Measurements from ENCODE around the gene IL13.

DNA sequence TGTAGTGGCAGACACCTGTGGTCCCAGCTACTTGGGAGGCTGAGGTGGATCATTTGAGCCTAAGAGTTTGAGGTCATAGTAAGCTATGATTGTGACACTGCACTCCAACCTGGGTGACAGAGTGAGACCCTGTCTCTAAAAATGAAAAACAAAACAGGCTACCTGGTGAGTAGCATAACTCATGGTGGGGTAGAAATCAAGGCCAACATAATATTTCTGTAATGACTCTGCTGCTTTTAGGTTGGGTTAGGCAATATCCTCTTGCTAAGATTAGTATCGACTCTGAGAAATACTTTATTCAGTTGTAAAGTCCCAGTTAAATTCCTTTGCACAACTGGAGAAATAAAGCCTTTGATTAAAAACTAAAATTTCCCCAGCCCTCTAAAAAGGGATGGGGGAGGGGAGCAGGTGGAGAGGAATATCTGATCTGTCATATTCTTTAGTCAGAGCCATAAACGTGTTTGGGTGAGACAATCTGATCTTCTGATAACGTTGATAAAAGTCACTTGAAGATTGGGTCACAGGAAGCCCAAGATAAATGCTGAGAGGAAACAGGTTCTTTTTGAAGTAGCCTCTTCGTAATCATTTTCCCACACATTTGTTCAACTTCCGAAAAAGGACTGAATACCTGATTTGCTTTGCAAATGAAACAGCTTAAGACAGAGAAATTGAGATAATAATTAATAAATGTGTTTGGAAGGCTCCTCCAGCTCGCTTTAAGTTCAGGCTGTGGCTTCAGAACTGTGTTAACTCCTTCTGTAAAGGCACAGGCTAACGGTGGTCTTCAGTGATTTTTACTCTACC is 30.8 kb downstream of the IL13 start:
- TF ChIP-seq, protein P1, sequence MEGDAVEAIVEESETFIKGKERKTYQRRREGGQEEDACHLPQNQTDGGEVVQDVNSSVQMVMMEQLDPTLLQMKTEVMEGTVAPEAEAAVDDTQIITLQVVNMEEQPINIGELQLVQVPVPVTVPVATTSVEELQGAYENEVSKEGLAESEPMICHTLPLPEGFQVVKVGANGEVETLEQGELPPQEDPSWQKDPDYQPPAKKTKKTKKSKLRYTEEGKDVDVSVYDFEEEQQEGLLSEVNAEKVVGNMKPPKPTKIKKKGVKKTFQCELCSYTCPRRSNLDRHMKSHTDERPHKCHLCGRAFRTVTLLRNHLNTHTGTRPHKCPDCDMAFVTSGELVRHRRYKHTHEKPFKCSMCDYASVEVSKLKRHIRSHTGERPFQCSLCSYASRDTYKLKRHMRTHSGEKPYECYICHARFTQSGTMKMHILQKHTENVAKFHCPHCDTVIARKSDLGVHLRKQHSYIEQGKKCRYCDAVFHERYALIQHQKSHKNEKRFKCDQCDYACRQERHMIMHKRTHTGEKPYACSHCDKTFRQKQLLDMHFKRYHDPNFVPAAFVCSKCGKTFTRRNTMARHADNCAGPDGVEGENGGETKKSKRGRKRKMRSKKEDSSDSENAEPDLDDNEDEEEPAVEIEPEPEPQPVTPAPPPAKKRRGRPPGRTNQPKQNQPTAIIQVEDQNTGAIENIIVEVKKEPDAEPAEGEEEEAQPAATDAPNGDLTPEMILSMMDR (IDR thresholded peaks at IDR 0.05) = no peak
- TF ChIP-seq POLR2A (IDR thresholded peaks at IDR 0.05) = no peak

Data from thyroid gland (tissue), 4 donors.